Muscle layer of duodenum (tissue), 2 donors: ENCODE data around the gene HEPHL1.
"Not testable (repeated sequence)": the region's sequence is repeated elsewhere in the genome, so short reads cannot be mapped to it uniquely, and the experiment has no call there.

Source experiments
- H3K27ac ChIP-seq: one replicate; pipeline ENCODE4 v1.7.0; 2013; ENCODE audit warnings: mild to moderate bottlenecking, low read length
- H3K27me3 ChIP-seq: one replicate; pipeline ENCODE4 v1.7.0; 2013; ENCODE audit warnings: low read depth, mild to moderate bottlenecking, control low read depth, low read length
- H3K36me3 ChIP-seq, 2 donors: one replicate each; pipeline ENCODE4 v1.7.0; 2013; ENCODE audit warnings: low read length in 2 of 2, control low read depth in 1 of 2, mild to moderate bottlenecking in 1 of 2; ENCODE audit not compliant: insufficient read depth in 2 of 2, control insufficient read depth in 1 of 2
- H3K4me1 ChIP-seq, 2 donors: one replicate each; pipeline ENCODE4 v1.7.0; 2013; ENCODE audit warnings: low read length in 2 of 2, mild to moderate bottlenecking in 2 of 2, control low read depth in 1 of 2, moderate library complexity in 1 of 2; ENCODE audit not compliant: insufficient read depth in 2 of 2, control insufficient read depth in 1 of 2
- H3K4me3 ChIP-seq, 2 donors: one replicate each; pipeline ENCODE4 v1.7.0; 2013; ENCODE audit warnings: low read length in 2 of 2, low read depth in 1 of 2, mild to moderate bottlenecking in 1 of 2
- H3K9me3 ChIP-seq, 2 donors: one replicate each; pipeline ENCODE4 v1.7.0; 2013; ENCODE audit warnings: low read length in 2 of 2, control low read depth in 1 of 2, mild to moderate bottlenecking in 1 of 2; ENCODE audit not compliant: control insufficient read depth in 1 of 2
- donor health status: healthy.

HEPHL1 gene

DNA sequence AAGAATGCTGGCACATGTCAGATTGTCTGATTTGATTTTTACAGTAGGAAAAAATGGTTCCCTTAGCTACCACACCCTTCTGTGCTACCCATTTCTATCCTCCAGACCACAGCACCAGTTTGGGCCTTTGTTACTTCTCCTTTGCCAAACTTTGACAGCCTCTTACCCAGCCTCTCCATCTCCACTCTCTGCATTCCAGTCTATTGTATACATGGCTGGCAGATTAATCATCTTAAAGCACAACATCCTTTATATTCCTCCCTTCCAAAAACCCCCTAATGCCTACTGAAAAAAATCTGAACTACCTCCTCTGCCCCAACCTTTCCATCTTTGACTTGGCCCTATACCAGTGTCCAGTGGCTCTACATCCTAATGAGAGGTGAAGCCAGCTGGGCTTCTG is 96.7 kb downstream of the HEPHL1 start:
- H3K4me1 ChIP-seq, result no peaks in the 10 kb centered on the region
- no peaks in the 10 kb centered on the region for H3K27me3 ChIP-seq
- H3K27ac ChIP-seq, result no peak overlapping the region
- H3K36me3 ChIP-seq, result no peaks in the 10 kb centered on the region
- H3K4me3 ChIP-seq, result no peak overlapping the region
- H3K9me3 ChIP-seq, result no peaks in the 10 kb centered on the region

DNA sequence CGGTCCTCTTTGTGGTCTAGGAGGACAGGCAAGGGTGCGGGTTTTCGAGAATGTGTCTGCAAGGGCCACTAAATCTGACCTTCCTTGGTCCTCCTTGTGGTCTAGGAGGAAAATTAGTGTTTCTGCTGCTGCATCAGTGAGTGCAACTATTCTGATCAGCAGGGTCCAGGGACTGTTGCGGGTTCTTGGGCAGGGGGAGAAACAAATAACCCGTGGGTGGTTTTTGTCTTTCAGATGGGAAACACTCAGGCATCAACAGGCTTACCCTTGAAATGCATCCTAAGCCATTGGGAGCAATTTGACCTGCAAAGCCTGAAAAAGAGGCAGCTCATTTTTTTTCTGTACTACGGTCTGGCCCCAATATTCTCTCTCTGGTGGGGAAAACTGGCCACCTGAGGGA is 98.5 kb downstream of the HEPHL1 start:
- not testable (repeated sequence) for H3K36me3 ChIP-seq, H3K4me3 ChIP-seq, H3K27me3 ChIP-seq, H3K9me3 ChIP-seq, H3K4me1 ChIP-seq, H3K27ac ChIP-seq

DNA sequence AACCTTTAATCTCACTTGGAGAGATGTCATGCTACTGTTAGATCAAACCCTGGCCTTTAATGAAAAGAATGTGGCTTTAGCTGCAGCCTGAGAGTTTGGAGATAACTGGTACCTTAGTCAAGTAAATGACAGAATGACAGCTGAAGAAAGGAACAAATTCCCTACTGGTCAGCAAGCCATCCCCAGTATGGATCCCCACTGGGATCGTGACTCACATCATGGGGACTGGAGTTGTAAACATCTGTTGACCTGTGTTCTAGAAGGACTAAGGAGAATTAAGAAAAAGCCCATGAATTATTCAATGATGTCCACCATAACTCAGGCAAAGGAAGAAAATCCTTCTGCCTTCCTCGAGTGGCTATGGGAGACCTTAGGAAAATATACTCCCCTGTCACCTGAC is 99.4 kb downstream of the HEPHL1 start:
- H3K36me3 ChIP-seq, H3K27me3 ChIP-seq, H3K4me3 ChIP-seq, H3K27ac ChIP-seq, H3K4me1 ChIP-seq, H3K9me3 ChIP-seq: not testable (repeated sequence)

DNA sequence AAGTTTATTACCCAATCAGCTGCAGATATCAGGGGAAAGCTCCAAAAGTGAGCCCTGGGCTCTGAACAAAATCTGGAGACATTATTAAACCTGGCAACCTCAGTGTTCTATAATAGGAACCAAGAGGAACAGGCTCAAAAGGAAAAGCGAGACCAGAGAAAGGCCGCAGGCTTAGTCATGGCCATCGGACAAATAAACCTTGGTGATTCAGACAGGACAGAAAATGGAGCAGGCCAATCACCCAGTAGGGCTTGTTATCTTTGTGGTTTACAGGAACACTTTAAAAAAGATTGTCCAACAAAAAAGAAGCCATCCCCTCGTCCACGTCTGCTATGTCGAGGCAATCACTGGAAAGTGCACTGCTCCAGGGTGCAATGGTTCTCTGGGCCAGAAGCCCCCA is 99.8 kb downstream of the HEPHL1 start:
- Histone ChIP-seq H3K27me3 (no peaks in the 10 kb centered on the region), H3K27ac (no peak overlapping the region), H3K4me3 (no peak overlapping the region), H3K9me3 (no peaks in the 10 kb centered on the region), H3K36me3 (no peaks in the 10 kb centered on the region), H3K4me1 (no peaks in the 10 kb centered on the region)

DNA sequence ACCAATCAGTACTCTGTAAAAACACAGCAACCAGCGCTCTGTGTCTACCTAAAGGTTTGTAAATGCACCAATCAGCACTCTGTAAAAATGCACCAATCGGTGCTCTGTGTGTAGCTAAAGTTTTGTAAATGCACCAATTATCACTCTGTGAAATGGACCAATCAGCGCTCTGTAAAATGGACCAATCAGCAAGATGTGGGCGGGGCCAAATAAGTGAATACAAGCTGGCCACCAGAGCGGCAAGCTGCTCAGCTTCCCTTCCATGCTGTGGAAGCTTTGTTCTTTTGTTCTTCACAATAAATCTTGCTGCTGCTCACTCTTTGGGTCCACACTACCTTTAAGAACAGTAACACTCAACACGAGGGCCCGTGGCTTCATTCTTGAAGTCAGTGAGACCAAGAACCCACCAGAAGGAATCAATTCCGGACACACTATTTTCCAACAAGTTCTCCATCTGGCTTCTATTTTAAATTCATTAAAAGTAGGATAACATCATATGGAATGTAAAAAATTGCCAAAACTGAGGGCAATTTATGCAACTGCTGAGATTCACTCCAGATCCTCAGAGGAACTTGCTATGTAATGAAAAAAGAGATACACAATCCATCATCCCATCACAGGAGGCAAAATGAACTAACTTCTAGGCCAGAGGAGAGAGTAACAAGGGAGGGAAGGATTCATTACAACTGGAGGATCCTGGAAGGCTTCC is 104.4 kb downstream of the HEPHL1 start:
- Histone ChIP-seq H3K36me3 (no peaks in the 10 kb centered on the region), H3K27ac (no peak overlapping the region), H3K4me1 (peaks cover 6 to 15% of the 10 kb centered on the region in 2 donors), H3K4me3 (no peak overlapping the region), H3K27me3 (no peaks in the 10 kb centered on the region), H3K9me3 (no peaks in the 10 kb centered on the region)

DNA sequence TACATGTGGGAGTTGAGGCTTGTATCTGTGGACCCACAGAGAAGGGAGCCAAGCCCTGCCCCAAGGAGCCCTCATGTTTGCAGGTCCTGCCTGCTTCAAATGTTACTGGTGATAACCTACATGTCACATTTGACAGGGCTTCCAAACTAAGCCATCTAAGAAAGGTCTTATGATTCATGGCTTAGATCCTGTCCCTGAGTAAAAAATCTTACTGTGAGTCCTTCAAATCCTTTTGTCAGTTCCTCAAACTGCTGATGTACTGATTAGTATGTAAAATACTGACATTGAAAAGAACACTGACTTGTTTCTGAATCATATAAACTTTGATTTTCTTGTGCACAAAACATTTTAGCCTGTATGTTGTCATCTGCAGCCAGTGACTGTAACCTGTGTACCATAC is 106.5 kb downstream of the HEPHL1 start:
- H3K36me3 ChIP-seq, result no peaks in the 10 kb centered on the region
- peak overlapping the region; percentile 97 for H3K27ac ChIP-seq
- H3K27me3 ChIP-seq, result no peaks in the 10 kb centered on the region
- peaks cover 19 to 30% of the 10 kb centered on the region in 2 donors for H3K4me1 ChIP-seq
- no peaks in the 10 kb centered on the region for H3K9me3 ChIP-seq
- H3K4me3 ChIP-seq, result peak overlapping the region in 1 of 2 donors; percentile 71

DNA sequence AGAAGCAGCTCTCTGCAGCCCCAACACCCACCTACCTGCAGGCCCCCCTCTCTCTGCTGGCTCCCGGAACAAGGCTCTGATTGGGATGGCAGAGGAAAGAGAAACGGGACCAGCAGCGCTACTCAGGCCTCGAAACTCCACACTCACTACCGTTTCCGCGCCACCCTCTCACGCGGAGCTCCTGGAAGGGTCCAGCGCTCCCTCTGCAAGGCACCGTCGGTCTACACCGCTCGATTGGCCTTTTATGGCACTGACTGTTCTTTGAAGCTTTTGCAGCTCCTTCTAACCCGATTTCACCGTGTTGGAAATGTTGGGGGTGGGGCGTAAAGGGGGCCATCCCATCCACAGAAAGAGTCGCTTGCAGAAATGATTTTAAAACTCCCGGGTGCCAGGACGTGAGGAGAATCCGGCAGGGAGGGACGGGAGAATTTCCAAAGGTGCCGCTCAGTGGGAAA is 107.2 kb downstream of the HEPHL1 start:
- Histone ChIP-seq H3K4me1 (peaks cover 19 to 30% of the 10 kb centered on the region in 2 donors), H3K4me3 (peak overlapping the region; percentile 71 to 84), H3K9me3 (no peaks in the 10 kb centered on the region)

DNA sequence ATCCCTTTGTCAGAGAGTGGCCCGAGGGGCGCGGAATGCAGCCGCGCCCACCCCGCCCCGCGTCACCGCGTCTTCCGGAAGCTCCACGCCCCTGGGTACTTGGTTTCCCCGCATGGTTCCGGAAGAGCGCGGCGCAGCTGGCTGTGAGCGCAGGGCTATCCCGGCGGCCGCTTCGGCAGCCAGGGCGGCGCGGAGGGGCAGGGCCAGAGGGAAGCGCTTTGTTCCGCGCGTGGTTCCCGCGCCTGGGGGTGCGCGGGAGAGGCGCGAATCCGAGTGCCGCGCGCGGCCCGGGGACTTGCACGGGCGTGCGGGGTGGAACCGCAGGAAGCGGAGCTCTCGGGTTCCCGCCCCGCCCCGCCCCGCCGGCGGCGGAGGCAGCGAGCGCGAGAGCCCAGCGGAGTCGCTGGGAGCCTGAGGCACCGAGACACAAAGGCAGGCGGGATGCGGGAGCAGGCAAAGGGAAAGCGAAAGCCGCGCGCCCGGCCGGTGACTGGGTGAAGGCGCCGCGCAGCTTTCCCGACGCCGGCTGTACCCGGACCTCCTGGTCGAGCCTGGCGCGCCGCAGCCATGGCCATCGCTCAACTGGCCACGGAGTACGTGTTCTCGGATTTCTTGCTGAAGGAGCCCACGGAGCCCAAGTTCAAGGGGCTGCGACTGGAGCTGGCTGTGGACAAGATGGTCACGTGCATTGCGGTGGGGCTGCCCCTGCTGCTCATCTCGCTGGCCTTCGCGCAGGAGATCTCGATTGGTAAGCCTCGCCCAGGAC is 107.8 kb downstream of the HEPHL1 start, which contains the start of gene PANX1:
Gene PANX1, plus strand, starts transcription at position 96 of the 766 bp plus-strand sequence. Its CDS starts 472 bp downstream, at position 568.
- Histone ChIP-seq H3K27me3 (no peaks in the 10 kb centered on the region), H3K36me3 (no peaks in the 10 kb centered on the region), H3K4me3 (peak within 1 kb of the TSS; percentile 71 to 84), H3K27ac (peak within 1 kb of the TSS; percentile 97), H3K4me1 (peaks cover 22 to 35% of the 10 kb centered on the region in 2 donors), H3K9me3 (no peaks in the 10 kb centered on the region)

More for the DNA sequence above, 107.2 kb downstream of the HEPHL1 start:
- Histone ChIP-seq H3K36me3 (no peaks in the 10 kb centered on the region), H3K27ac (peak overlapping the region; percentile 97), H3K27me3 (no peaks in the 10 kb centered on the region)

DNA sequence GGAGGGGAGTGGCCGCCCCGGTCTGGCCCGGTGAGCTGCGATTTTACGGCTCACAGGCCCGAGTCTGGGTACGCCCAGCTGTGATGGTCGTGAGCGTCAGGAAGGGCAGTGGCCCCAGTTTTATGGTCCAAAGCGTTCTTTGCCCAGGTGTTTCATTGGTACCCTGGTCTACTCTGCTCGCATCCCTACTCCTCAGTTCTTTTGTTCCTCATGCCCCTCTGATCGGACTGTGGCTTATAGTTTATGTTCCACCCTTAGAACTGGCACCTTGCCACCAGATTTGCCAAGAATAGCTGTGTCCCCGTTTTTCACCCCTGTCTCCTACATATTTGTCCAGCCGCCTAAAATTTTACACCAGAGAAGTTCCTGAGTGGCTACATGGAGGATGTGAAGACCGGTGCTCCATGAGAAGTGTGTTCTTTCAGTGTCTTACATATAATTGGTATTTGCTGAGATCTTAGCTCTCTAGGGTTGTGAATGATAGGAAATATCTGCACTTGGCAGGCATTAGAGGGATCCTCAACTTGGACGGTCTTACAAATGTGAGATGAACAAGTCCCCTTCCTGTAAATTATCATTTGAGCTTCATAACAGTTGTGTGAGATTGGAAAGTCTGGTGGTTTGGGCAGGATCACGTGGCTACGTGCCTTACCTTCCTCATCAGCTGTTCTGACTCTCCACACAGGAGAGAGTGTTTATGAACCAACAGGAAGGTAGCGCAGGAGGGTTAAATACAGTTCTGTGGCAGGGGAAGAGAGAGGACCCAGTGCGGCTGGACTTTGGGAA is 108.6 kb downstream of the HEPHL1 start:
- H3K9me3 ChIP-seq, result no peaks in the 10 kb centered on the region
- no peaks in the 10 kb centered on the region for H3K27me3 ChIP-seq
- H3K36me3 ChIP-seq, result no peaks in the 10 kb centered on the region
- H3K27ac ChIP-seq, result peak overlapping the region; percentile 97
- H3K4me1 ChIP-seq, result peaks cover 26 to 42% of the 10 kb centered on the region in 2 donors
- peak overlapping the region; percentile 71 to 84 for H3K4me3 ChIP-seq

DNA sequence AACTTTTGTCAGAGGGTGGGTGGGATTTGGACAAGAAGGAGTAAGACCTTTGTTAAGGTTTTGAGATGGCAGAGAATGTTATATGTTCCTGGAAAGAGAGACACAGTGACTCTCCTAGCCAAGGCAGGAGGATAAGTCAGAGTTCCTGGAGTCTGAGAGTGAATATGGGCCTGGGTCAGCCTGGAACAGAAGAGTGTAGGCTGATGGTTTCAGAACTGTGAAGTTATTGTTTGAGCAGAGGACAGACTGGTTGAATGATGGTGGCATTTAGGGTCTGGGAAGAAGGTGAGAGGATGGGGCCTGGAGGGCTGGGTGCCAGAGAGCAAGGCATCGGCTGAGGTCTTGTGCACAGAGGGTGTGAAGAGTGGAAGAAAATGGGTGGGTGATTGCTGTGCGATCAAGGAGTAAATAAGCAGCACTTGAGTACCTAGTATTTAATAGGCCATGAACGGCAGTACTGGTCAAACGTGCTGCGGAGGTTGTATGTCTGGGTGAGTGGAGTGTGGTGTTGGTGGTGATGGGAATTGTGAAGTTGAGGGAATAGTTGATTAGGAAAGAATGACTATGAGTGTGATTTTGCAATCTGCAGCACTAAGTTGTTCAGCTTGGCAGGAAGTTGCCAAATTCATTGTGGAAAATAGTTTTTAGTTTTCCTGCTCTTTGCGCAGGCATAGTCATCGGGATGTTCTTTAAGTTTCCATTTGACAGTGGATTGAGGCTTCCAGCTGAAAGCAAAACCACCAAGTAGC is 109.3 kb downstream of the HEPHL1 start:
- Histone ChIP-seq H3K36me3 (no peaks in the 10 kb centered on the region), H3K27ac (peak overlapping the region; percentile 97), H3K4me1 (peaks cover 32 to 50% of the 10 kb centered on the region in 2 donors), H3K4me3 (peak overlapping the region; percentile 71 to 84), H3K27me3 (no peaks in the 10 kb centered on the region), H3K9me3 (no peaks in the 10 kb centered on the region)
